Adrenal gland (tissue), 5 donors: ENCODE measurements around the gene RRP1.

Experiments
- POLR2A ChIP-seq, 2 donors: fragments of 450-650 bp; IDR thresholded peaks; one replicate each; pipeline ENCODE4 v1.6.1; 2017; ENCODE audit warnings: antibody characterized with exemption in 2 of 2, mild to moderate bottlenecking in 2 of 2, moderate library complexity in 1 of 2
- TF ChIP-seq, protein P1 (sequence below), 6 experiments: fragments of 450-650 bp in 4 of 6; fragments of 200-600 bp in 2 of 6; sonication (generic) in 1 of 6; IDR thresholded peaks; 1 replicate in 5 of 6; 2 replicates in 1 of 6; pipeline versions ENCODE4 v1.5.1 to v1.8.0; 2016 to 2021; ENCODE audit warnings: antibody characterized with exemption in 6 of 6, mild to moderate bottlenecking in 2 of 6, moderate library complexity in 1 of 6
- donor health status: DM: no; HTN: no; CAD: no.

- no peak for TF ChIP-seq POLR2A (IDR thresholded peaks at IDR 0.05)
- TF ChIP-seq, protein P1, sequence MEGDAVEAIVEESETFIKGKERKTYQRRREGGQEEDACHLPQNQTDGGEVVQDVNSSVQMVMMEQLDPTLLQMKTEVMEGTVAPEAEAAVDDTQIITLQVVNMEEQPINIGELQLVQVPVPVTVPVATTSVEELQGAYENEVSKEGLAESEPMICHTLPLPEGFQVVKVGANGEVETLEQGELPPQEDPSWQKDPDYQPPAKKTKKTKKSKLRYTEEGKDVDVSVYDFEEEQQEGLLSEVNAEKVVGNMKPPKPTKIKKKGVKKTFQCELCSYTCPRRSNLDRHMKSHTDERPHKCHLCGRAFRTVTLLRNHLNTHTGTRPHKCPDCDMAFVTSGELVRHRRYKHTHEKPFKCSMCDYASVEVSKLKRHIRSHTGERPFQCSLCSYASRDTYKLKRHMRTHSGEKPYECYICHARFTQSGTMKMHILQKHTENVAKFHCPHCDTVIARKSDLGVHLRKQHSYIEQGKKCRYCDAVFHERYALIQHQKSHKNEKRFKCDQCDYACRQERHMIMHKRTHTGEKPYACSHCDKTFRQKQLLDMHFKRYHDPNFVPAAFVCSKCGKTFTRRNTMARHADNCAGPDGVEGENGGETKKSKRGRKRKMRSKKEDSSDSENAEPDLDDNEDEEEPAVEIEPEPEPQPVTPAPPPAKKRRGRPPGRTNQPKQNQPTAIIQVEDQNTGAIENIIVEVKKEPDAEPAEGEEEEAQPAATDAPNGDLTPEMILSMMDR (IDR thresholded peaks at IDR 0.05) = no peak
These were observed 20.0 kb downstream of the RRP1 start for GRCh38 chr21:43809346-43809799.
